Glutamatergic neuron (in vitro differentiated cells): Measurements from ENCODE around the gene TBC1D1. TPM values are rescaled to one million over a fixed set of nuclear protein-coding genes. Genes with fewer than 3 reads are reported as not detected.

Experiments used
- DNase-seq: peaks from one replicate; pipeline ENCODE4 v3.0.0; 2022
- H3K27ac Mint-ChIP-seq: one replicate; pipeline ENCODE4 v1.8.0; 2020; ENCODE audit warnings: mild to moderate bottlenecking, mixed read lengths, inconsistent platforms; ENCODE audit not compliant: unreplicated experiment
- H3K27me3 Mint-ChIP-seq: one replicate; pipeline ENCODE4 v1.8.0; 2020; ENCODE audit warnings: mild to moderate bottlenecking, moderate library complexity, mixed read lengths, inconsistent platforms; ENCODE audit not compliant: unreplicated experiment
- H3K36me3 Mint-ChIP-seq: one replicate; pipeline ENCODE4 v1.8.0; 2020; ENCODE audit warnings: mild to moderate bottlenecking, mixed read lengths, inconsistent platforms; ENCODE audit not compliant: unreplicated experiment
- H3K4me1 Mint-ChIP-seq: one replicate; pipeline ENCODE4 v1.8.0; 2020; ENCODE audit warnings: mild to moderate bottlenecking, low read depth, mixed read lengths, inconsistent platforms; ENCODE audit not compliant: unreplicated experiment
- H3K4me3 Mint-ChIP-seq: one replicate; pipeline ENCODE4 v1.8.0; 2020; ENCODE audit warnings: mild to moderate bottlenecking, mixed read lengths, inconsistent platforms; ENCODE audit not compliant: unreplicated experiment
- H3K9me3 Mint-ChIP-seq: one replicate; pipeline ENCODE4 v1.8.0; 2020; ENCODE audit warnings: mild to moderate bottlenecking, moderate library complexity, mixed read lengths, inconsistent platforms; ENCODE audit not compliant: unreplicated experiment
- CTCF ChIP-seq: fragments of 200-600 bp; sonication (generic); IDR thresholded peaks from one replicate; pipeline ENCODE4 v1.5.0; 2021; ENCODE audit not compliant: partially characterized antibody, unreplicated experiment
- total RNA-seq: library from RNA; stranded (reverse); fragmentation: NEBNext Ultra II Directional; extraction: Animal tissue kit (Norgen Biotek cat#: 25700); gene quantifications from one replicate; pipeline ENCODE4 v1.2.1, GENCODE V29; 2021; ENCODE audit not compliant: unreplicated experiment

The TBC1D1 gene
- total RNA-seq, 1 donor from 2014 or later = 106 TPM

- H3K36me3 Mint-ChIP-seq = no peaks in the 10 kb centered on the region
- peaks cover 20% of the 10 kb centered on the region for H3K4me1 Mint-ChIP-seq
- H3K9me3 Mint-ChIP-seq = no peaks in the 10 kb centered on the region
- no peak for TF ChIP-seq CTCF
- no peaks in the 10 kb centered on the region for H3K27me3 Mint-ChIP-seq
- DNase-seq = no peak
- H3K4me3 Mint-ChIP-seq = no peak overlapping the region
- peak overlapping the region; percentile 16 for H3K27ac Mint-ChIP-seq
These were observed 264.9 kb downstream of the TBC1D1 start for GRCh38 chr4:38155589-38156294.

DNA sequence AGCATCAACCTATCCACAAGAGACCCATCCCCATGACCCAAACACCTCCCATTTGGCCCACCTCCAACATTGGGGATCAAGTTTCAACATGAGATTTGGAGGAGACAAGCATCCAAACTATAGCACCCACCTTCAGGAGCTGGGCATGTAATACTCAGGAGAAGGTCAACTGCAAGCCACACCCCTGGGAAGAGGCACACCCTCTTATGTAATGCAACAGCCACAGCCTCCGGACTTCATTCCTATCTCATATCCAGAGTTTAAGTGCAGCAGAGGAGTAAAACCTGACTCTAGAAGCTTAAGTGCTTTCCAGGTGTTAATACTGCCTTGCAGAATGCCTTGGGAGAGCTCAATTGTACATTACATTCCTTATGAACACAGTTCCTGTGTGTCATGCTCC, 266.7 kb downstream of the TBC1D1 start:
- no peak for DNase-seq
- Mint-ChIP-seq H3K27ac (no peak overlapping the region), H3K9me3 (peaks cover 2% of the 10 kb centered on the region), H3K4me3 (no peak overlapping the region), H3K27me3 (no peaks in the 10 kb centered on the region), H3K36me3 (no peaks in the 10 kb centered on the region), H3K4me1 (peaks cover 22% of the 10 kb centered on the region)
- no peak for TF ChIP-seq CTCF

- Mint-ChIP-seq H3K27ac (no peak overlapping the region), H3K9me3 (peaks cover 2% of the 10 kb centered on the region), H3K36me3 (peaks cover 7% of the 10 kb centered on the region), H3K27me3 (peaks cover 5% of the 10 kb centered on the region), H3K4me3 (no peak overlapping the region), H3K4me1 (peaks cover 8% of the 10 kb centered on the region)
- TF ChIP-seq CTCF = no peak
- DNase-seq = no peak
These were observed 269.8 kb downstream of the TBC1D1 start for GRCh38 chr4:38160487-38161207.

DNA sequence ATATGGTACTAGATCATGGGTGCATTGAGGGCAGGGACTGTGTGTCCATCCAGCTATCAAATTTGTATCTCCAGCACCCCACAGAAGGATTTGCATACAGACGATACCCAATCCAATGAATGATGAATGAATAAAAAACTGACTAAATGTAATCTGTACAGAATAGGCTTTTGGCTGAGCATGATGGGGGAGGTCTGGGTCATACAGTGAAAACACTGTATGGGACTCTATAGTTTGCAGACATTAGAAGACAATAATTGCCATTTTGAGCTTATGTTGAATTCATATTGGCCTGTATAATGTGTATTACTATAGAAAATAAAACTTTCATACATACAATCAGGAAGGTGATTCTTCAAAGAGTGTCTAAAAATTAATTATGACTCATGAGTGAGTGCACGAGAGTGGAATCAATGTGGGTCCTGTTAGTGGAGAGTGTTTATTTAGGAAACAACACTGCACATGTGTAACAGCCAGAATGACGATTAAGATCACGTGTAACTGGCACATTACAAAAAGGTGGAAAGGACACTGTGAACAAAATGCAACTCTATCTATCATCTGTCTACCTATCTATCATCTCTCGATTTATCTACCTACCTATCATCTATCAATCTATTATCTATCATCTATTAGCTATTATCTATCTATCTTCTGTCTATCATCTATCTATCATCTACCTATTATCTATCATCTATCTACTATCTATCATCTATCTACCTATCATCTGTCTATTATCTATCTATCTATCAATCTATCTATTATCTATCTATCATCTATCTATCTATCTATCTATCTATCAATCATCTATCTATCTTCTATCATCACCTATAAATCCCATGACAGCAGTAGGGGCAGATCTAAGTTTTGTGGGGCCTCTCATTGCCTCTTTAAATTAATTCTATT, 270.6 kb downstream of the TBC1D1 start:
- no peak for TF ChIP-seq CTCF
- Mint-ChIP-seq H3K4me1 (peaks cover 3% of the 10 kb centered on the region), H3K36me3 (peaks cover 11% of the 10 kb centered on the region), H3K9me3 (peaks cover 2% of the 10 kb centered on the region), H3K4me3 (no peak overlapping the region), H3K27ac (no peak overlapping the region), H3K27me3 (peaks cover 5% of the 10 kb centered on the region)
- no peak for DNase-seq
